NCI-H345 treated with DMSO at 0.1 percent for 48 hours (cell line): ENCODE results near the gene GPATCH1.

Source experiments
- DNase-seq: peaks from one replicate; lab custom pipeline; 2025; ENCODE audit not compliant: unreplicated experiment; lab: John Stamatoyannopoulos, UW

Gene GPATCH1

DNA sequence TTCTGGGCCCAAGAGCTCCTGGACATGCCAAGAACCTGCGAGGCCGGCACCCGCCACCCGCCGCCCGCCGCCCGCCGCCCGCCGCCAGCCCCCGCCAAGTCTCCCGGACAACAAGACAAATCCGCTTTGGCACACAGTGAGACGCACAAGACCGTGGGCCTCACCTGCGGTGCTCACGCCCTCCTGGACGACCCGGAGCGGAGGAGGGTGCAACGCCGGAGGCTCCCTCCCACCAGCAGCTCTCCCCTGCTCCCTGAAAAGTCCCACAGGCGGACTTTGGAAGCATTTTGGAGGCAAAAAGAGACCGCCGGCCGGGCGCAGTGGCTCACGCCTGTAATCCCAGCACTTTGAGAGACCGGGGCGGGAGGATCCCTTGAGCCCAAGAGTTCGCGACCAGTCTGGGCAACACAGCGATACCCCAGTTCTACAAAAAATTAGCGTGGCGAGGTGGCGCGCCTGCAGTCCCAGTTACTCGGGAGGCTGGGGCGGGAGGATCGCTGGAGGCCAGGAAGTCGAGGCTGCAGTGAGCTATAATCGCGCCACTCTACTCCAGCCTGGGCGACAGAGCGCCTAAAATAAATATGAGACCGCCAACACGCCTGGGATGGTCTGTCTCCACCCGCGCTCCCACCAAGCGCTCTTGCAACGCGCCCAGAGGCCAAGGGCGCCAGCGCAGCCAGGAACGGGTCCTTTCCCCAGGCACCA is 17.1 kb upstream of the GPATCH1 start:
- peak; percentile 51 for DNase-seq

DNA sequence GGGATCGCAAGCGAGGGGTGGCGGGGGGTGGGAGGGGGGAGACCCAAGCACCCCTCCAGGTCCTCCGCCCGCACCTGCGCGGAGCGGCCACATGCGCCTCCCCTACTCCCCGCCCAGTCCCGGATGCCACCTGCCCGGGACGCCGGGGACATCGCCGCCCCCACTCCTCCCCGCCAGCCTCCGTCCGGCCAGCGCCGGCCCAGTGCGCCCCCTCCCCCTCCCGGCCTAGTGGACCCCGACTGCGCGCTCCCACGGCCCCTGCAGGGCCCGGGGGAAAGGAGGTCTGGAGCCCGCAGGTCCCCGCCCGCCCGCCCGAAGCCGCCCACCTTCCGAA is 16.6 kb upstream of the GPATCH1 start:
- peak; percentile 60 for DNase-seq

DNA sequence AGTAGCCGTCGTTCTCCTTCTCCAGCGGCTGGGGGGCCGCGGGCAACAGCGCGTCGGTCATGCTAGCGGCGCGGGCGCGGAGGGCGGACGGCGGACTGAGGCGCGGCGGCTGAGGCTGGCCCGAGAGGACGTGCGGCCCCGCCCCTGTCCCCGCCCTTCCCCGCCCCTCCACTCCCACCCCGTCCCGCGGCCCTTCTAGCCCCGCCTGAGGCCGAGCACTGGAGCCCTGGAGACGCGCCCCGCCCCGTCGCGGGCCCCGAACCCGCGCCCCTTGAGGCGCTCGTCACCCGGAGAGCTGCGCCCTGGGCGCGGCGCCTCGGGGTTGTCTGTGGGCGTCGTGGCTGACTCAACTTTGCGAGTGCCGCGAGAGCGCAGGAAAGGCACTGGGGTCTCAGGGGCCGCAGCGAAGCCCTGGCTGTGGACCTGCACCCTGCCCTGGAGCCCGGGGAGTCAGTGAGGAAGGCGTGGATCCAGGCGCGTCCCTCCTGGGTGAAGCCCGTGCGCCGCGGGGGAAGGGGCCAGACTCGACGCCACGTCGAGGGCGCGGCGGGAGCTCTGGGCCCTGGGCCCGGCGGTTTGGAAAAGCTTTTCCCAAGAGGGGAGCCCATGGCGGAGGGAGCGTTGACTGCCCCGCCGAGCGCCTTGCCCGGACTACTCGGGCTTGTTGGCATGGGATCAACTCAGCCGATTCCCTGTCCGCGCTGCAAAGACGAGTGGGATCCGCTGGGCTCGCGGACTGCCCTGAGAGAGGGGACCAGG is 16.0 kb upstream of the GPATCH1 start, which contains the start of gene RHPN2:
Gene RHPN2 (minus strand): TSS at position 97 of the 759 bp plus-strand sequence. CDS start 36 bp downstream, at position 61.
- DNase-seq = peak; percentile 63

DNA sequence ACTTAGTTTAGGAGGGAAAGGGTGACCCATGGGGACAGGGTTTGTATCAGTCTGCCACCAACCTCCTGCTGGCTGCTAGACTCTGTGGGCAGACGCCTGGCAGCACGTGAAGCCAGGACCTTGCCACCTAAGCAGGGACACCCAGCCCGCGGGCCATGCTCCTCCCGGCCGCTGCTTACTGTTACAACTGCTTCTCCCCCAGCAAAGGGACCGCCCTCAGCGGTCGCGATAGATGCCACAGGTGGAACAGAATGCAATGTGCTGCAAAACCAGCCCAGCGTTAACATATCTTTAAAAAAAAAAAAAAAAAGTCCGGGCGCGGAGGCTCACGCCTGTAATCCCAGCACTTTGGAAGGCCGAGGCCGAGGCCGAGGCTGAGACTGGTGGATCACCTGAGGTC is 14.4 kb upstream of the GPATCH1 start:
- DNase-seq = no peak

DNA sequence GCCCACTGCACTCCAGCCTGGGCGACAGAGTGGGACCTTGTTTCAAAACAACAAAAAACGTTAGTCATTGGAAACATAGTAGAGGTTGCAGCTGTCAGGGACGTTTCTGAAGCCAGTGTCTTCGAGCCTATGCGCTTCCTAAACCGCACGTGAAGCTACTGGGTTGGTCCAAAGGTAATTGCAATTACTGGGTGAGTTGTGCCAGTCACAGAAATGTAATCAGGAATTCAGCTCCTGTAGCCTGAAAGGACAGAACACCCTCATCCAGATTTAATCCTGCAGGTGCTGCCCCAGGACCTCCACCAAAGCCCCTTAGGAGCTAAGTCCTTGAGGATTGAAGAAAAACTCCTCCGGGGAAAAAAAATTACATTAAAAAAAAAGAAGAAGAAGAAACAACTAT is 13.9 kb upstream of the GPATCH1 start:
- no peak for DNase-seq

DNA sequence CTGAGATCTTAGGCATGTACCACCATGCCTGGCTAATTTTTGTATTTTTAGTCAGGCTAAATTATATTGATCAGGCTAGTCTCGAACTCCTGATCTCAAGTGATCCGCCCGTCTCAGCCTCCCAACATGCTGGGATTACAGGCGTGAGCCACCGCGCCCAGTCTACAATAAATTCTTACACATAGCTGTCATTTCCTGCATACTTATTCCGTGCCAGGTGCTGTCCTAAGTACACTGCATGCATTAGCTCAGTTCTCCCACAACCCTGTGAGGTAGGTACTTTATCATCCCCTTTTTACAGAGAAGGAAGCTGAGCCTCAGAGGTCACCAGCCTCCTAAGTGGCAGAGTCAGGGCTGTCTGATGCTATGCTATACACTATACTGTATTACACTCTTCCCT is 9.1 kb upstream of the GPATCH1 start:
- DNase-seq = no peak

DNA sequence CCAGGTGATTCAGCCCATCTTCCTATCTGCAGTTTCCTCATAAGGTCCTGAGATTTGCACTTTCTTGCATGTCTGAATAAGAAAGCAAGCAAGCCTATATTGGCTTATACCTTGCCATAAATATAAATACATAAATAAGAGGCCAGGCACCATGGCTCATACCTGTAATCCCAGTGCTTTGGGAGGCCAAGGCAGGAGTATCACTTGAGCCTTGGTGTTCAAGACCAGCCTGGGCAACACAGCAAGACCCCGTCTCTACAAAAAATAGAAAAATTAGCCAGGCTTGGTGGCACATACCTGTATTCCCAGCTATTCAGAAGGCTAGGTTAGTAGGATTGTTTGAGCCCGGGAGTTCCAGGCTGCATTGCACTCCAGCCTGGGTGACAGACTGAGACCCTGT is 5.5 kb upstream of the GPATCH1 start:
- no peak for DNase-seq

DNA sequence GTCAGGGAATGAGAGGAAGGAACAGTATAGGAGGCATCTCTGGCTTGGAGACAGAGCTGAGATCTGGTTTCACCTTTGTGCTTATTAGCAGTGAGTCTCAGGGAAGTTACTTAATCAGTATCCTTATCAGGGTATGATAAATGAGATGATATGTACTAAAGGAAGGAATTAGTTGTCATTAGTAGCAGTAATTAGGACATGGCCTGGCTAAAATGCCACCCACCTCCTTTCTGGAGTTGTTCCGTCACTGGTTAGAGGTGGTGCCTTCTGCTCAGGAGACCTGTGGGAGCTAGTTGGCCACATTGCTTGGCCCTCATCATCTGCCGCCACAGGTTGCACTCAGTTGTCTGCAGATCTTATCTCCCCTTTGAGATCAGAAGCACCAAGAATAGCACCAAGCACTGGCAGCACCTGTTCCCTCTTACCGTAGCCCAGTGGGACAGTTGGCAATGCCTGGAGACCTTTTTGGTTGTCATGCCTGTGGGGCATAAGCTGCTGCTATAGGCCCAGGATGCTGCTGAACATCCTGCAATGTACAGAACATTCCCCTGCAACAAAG is 4.7 kb downstream of the GPATCH1 start:
- DNase-seq = no peak

DNA sequence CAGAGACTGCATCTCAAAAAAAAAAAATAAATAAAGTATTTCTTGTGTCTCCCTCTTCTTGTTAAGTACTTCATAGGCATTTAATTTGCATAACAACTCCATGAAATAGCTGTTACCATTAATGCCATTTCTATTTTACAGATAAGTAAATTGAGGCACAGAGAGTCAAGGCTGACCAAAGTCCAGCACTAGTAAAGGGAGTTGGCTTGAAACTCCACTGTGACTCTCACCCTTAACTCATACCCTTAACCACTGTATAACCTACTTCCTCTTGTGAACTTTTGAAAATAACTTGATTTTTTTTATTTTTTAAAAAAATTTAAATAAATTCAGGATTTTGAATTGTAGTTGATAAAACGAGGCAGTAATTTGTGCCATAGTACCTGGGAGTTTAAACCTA is 6.0 kb downstream of the GPATCH1 start:
- DNase-seq = no peak

DNA sequence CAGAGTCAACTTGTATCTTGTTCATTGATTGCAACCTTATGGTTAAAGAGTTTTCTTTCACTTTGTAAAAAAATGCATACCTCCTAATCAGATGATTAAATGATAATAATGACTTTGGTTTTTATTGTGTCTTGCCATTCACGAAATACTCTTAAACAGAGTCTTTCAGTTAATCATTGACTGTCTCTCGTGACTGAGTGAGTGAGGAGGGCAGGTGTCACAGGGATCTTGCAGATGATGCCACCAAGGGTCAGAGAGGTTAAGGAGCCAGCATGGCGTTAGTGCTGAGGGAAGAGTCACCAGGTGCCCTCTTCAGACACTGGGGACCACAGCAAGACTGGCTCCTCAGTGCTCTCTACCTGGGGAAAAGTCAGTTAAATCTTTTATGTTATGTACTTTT is 8.0 kb downstream of the GPATCH1 start:
- DNase-seq = no peak

DNA sequence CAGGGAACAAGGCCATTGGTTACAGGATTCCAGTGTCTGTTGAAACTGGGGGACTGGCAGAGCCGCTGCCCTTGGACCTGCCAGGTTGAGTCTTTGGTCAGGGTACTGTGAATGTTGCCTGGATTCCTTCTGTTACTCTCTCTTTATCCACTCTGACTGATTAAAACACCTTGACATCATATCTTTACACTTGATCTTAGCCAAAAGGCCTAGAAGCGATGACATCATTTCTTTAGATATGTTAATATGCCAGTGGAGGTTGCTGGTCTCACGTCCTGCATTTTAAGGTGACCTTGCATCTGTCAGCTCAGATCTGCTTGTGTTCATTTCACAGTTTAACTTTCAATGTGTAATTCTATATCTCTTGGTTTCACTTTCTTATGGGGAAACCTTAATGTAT is 9.2 kb downstream of the GPATCH1 start:
- DNase-seq = no peak

DNA sequence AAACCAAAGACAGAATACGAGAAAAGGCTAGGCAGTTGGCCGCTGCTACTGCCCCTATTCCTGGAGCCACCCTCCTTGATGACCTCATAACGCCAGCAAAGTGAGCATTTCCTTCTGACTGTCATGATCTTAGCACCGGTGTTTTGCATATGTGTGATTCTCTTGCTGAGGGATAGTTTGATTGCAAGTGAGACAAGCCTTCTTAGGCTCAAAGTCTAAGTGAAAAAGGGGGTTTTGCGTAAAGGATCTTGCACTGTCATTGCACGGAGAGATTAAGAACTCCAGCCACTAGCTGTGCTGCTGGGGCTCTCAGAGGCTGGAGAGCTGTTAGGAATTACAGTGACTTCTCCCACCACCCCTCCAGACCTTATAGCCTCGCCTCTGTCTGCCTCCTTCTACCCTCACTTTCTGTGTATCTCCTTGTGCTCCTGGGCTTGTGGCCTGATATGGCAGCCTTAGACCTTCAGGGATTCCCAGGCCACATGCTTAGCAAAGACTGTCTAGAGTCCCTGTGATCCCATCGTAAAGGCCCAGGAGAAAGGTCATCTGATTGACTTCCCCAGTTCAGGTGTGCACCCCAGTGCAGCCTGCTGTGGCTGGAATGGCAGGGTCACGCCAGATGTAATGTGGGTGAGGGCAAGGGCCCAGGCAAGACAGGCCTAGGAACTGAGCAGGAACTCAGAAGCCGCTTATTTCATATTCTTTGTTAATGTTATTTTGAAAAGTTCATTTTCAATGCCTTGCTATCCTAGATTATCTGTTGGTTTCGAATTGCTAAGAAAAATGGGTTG is 12.6 kb downstream of the GPATCH1 start:
- no peak for DNase-seq

DNA sequence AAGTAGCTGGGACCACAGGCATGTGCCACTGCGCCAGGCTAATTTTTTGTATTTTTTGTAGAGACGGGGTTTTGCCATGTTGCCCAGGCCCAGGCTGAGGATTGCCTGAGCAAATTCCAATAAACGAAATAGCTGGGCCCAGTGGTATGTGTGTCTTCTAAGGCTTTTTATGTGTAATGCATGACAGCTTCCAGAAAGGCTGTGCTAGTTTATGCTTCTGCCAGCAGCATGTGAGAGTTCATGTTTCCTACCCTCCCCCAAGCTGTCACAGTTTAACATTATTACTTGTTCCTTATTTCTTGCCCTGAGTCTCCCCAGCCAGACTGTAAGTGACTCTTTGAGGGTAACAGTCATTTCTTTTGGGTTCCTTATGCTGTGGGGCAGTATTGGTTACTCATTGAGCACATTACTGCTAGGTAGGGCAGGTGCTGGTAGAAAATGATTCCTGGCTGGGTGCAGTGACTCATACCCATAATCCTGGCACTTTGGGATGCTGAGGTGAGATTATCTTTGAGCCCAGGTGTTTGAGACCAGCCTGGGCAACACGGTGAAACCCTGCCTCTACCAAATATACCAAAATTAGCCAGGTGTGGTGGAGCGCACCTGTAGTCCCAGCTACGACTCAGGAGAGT is 13.6 kb downstream of the GPATCH1 start:
- no peak for DNase-seq

DNA sequence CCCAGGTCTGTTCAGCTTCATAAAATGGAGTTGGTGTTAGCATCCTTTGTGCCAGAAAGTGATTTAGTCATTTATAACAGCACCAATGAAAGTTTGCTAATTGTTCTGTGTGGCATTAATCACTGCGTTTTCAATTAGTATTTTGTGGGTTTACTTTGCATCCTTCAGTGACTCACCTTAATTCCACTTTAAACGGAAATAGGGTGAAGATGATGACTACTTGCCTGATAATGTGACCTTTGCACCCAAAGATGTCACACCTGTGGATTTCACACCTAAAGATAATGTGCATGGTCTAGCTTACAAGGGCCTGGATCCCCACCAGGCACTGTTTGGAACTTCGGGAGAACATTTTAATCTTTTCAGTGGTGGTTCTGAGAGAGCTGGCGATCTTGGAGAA is 15.0 kb downstream of the GPATCH1 start:
- DNase-seq = no peak

DNA sequence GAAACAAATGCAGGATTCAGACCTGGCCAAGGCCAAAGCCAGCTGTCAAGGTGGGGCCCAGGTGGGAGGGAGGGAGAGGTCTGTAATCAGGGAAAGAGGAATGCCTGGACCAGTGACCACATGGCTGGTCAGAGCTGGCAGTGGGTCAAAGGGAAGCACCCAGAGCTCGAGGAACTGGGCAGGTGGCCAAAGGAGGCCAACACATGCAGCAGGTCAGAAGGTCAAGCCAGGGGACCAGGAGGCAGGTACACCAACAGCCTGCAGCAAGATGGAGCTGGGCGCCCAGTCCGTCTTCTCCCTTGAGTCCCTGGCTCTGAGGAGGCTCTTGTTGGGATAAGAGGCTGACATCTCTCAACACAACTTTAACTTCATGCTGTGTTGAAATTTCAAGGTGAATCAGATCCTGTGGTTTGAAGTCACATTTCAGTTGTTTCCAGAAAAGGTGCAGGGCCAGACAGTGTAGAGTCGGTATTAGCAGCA is 17.1 kb downstream of the GPATCH1 start:
- DNase-seq = no peak

DNA sequence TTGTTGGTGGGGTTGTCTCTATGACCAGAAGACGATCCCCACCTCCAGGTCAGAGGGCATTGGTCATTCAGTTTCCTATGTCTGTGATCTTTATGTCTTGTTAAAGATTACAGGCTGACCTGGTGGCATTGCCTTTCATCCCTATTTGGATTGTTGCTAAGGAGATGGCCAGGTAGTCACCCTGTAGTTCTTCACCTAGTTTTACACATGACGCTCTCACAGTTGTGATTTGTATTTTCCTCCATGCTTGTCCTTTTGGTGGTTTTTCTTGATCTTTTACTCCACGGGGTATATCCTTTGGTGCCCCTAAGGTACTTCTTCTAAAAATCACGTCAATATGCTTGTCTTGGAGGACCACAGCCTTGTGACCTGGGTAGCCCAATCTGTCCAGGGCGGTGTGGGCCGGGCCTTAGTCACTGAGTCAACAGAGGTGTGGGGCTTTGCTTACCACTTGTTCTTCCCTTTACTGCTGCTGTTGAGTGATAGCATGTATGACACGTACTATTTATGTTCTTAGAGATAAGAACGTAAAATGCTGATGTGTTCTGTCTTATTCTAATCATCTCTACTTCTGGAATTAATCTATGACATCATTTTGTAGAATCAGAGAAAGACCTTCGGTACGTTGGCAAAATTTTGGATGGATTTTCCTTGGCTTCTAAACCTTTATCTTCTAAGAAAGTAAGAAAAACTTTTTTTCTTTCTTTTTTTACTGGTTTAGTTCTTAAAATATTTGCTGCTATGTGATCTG is 20.1 kb downstream of the GPATCH1 start:
- no peak for DNase-seq

DNA sequence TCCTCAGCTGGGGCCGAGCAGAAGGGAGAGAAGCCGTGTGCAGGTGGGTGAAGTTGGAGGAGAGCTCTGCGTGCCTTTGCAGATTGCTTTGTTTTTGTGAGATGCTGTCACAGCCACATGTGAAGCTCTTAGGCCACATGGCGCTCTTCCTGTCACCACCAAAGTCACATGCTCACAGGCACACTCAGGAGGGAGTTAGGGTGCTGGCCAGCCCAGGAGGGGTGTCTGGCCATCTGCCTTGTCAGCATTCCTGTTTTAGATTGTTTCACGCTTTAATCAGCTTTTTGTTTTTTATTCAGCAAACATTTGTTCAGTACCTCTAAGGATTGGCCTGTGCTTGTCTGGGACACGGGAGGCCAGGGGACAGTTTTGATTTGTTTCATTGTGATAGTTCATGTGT is 21.9 kb downstream of the GPATCH1 start:
- no peak for DNase-seq

DNA sequence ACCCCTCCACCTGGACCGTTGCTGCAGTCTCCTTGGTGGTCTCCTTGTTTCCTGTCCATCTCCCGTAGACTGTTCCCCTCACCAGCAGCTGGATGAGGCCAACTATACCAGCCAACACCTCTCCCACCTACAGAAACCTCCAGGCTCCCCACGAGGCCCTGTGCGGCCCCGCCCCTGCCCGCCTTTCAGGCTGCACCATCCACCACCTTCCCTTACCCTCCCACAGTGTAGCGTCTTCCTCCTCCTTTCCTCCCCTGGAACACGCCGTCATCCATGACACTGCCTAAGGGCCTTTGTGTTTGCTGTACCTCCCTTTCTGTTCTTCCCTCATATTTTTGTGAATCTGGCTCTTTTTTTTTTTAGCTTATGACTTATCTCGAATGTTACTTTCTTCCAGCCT is 27.2 kb downstream of the GPATCH1 start:
- DNase-seq = no peak

DNA sequence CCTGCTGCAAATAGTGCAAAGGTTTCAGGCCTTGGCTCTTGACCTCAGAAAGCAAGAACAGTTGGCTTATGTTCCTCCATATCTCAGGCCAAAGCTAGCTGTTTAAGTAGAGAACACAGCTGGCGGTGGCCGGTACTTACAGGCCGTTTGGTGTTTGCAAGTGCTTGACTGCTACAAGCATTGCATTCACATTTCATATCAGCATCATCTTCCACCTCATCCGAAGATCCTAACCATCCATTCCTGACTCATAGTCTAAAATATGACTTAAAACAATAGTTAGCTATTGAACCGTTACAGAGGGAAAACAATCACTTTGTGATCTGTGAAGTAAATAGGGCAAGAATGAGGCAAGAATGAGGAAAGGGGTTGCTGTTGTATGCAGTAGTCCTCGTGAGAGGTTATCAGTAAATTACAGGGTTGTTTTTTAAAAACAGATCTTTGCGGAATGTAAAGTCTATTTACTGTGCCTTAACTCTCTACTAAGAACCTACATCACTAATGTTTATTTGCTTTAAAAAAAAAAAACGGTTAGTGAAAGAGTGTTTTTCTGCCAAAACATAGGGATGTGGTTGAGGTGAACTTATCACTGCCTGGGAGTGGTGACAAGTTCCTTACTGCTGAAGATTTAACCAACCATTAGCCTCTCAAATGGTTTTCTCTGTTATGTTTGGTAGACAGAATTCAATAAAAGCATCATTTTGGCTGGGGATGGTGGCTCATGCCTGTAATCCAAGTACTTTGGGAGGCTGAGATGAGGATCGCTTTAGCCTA is 29.3 kb downstream of the GPATCH1 start:
- no peak for DNase-seq

DNA sequence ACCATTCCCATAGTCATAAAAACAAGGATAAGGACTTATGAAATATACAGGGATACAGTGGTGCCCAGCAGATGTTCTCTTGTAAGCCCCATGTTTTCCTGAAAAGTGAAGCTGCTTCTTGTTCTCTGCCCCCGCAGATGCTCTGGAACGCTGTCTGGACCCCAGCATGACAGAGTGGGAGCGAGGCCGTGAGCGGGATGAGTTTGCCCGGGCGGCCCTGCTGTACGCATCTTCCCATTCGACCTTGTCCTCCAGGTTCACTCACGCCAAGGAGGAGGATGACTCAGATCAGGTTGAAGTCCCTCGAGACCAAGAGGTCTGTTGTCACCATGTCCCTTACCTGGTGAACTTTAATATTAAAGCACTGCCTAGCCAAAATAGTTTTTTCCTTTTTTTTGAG is 30.6 kb downstream of the GPATCH1 start:
- no peak for DNase-seq
